ENCODE results near the gene GPR35. TPM values are rescaled to one million over a fixed set of nuclear protein-coding genes. Genes with fewer than 3 reads are reported as not detected.
"Not testable (repeated sequence)": the region's sequence is repeated elsewhere in the genome, so short reads cannot be mapped to it uniquely, and the experiment has no call there.

Gene GPR35
- total and polyA plus RNA-seq, 7 donors, result 1.3 to 76.6 (median 7.8) TPM

DNA sequence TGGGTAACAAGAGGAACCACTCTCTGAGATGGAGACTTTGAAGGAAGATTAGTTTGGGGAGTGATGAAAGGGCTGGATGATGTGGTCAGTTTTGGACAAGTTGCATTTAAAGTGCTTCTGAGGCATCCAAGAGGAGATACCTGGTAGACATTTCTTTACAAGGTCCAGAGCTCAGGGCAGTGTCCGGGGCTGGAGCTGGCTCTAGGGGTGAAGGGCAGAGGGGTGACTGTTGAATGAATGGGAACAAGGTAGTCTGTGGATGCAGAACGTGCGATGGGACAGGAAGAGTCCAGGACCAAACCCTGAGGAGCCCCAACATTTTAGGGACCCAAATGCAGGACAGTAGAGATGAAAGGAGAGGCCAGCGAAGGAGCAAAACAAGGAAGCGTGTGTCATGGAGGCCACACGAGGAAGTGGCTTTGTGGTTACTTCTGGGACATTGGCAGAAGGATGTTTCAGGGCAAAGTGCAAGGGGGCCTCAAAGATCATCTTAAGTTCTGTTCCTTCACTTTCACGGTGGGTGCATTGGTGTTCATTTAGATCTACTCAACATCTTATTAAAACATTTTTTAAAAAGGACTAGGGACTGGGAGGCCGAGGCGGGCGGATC is 13.6 kb upstream of the GPR35 start:
- no peak for DNase-seq
- WGBS, 2 donors, result 74 to 89% methylated on average over 10 of the region's 10 CpGs

GRCh38 chr2:240613781-240614180 is 11.5 kb upstream of the GPR35 start:
- WGBS, 2 donors, result 97% methylated on average over 4 of the region's 4 CpGs
- intact Hi-C loops (cut with DNase I), result no loop called here

More for the DNA sequence above, 13.6 kb upstream of the GPR35 start:
- Histone ChIP-seq H3K4me3 (no peak overlapping the region), H3K36me3 (no peaks in the 10 kb centered on the region), H3K27me3 (no peaks in the 10 kb centered on the region), H3K27ac (no peak overlapping the region), H3K4me1 (no peaks in the 10 kb centered on the region), H3K9me3 (no peaks in the 10 kb centered on the region)
- intact Hi-C loops (cut with DNase I), result no loop called here
- no peak for TF ChIP-seq POLR2A (IDR thresholded peaks at IDR 0.05)
- no peak for TF ChIP-seq EP300 (IDR thresholded peaks at IDR 0.05)

DNA sequence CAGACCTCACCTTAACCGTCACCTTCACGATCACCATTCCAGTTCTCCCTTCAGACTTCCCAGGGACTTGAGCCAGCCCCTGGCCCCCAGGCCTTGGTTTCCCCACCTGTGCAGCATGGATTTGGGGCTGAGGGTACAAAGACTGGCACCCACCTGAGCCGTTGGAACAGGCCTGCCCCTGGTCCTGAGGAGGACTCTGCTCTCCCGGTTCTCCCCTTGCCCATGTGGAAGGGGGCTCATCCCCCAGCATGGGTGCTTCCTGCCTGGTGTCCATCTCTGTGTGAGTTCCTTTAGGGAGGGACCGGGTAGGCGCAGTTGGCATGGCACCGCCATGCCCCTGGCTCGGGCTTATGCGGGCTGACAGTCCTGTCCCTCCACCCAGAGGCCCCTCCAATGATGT is 10.9 kb upstream of the GPR35 start:
- H3K4me1 ChIP-seq, result no peaks in the 10 kb centered on the region
- intact Hi-C loops (cut with DNase I), result no loop called here
- no peak overlapping the region for H3K4me3 ChIP-seq
- TF ChIP-seq POLR2AphosphoS5 (IDR thresholded peaks at IDR 0.05), result no peak
- no peak for TF ChIP-seq EP300 (IDR thresholded peaks at IDR 0.05)
- no peak for TF ChIP-seq POLR2A (IDR thresholded peaks at IDR 0.05)
- TF ChIP-seq, protein P1, sequence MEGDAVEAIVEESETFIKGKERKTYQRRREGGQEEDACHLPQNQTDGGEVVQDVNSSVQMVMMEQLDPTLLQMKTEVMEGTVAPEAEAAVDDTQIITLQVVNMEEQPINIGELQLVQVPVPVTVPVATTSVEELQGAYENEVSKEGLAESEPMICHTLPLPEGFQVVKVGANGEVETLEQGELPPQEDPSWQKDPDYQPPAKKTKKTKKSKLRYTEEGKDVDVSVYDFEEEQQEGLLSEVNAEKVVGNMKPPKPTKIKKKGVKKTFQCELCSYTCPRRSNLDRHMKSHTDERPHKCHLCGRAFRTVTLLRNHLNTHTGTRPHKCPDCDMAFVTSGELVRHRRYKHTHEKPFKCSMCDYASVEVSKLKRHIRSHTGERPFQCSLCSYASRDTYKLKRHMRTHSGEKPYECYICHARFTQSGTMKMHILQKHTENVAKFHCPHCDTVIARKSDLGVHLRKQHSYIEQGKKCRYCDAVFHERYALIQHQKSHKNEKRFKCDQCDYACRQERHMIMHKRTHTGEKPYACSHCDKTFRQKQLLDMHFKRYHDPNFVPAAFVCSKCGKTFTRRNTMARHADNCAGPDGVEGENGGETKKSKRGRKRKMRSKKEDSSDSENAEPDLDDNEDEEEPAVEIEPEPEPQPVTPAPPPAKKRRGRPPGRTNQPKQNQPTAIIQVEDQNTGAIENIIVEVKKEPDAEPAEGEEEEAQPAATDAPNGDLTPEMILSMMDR (IDR thresholded peaks at IDR 0.05), result no peak
- H3K27me3 ChIP-seq, result no peaks in the 10 kb centered on the region
- no peaks in the 10 kb centered on the region for H3K9me3 ChIP-seq
- WGBS, 2 donors, result 98% methylated on average over 9 of the region's 9 CpGs
- H3K36me3 ChIP-seq, result no peaks in the 10 kb centered on the region
- no peak overlapping the region for H3K27ac ChIP-seq
- DNase-seq, result no peak

More at GRCh38 chr2:240613781-240614180, 11.5 kb upstream of the GPR35 start:
- Histone ChIP-seq H3K36me3 (no peaks in the 10 kb centered on the region), H3K4me1 (no peaks in the 10 kb centered on the region), H3K9me3 (no peaks in the 10 kb centered on the region), H3K27me3 (no peaks in the 10 kb centered on the region), H3K4me3 (no peak overlapping the region), H3K27ac (no peak overlapping the region)
- DNase-seq, result no peak
- TF ChIP-seq POLR2AphosphoS5 (IDR thresholded peaks at IDR 0.05) (no peak), POLR2A (IDR thresholded peaks at IDR 0.05) (no peak), EP300 (IDR thresholded peaks at IDR 0.05) (no peak)
- TF ChIP-seq, protein P1 (IDR thresholded peaks at IDR 0.05), result no peak

- Histone ChIP-seq H3K9me3 (no peaks in the 10 kb centered on the region), H3K4me3 (no peak overlapping the region), H3K27me3 (no peaks in the 10 kb centered on the region), H3K27ac (no peak overlapping the region), H3K36me3 (no peaks in the 10 kb centered on the region), H3K4me1 (no peaks in the 10 kb centered on the region)
- no peak for DNase-seq
- 84 to 92% methylated on average over 2 of the region's 2 CpGs for WGBS, 2 donors
- intact Hi-C loops (cut with DNase I), result no loop called here
- TF ChIP-seq EP300 (IDR thresholded peaks at IDR 0.05) (no peak), POLR2A (IDR thresholded peaks at IDR 0.05) (no peak), POLR2AphosphoS5 (IDR thresholded peaks at IDR 0.05) (no peak)
- TF ChIP-seq, protein P1 (IDR thresholded peaks at IDR 0.05), result no peak
Measured at GRCh38 chr2:240615396-240615795, 9.9 kb upstream of the GPR35 start.

DNA sequence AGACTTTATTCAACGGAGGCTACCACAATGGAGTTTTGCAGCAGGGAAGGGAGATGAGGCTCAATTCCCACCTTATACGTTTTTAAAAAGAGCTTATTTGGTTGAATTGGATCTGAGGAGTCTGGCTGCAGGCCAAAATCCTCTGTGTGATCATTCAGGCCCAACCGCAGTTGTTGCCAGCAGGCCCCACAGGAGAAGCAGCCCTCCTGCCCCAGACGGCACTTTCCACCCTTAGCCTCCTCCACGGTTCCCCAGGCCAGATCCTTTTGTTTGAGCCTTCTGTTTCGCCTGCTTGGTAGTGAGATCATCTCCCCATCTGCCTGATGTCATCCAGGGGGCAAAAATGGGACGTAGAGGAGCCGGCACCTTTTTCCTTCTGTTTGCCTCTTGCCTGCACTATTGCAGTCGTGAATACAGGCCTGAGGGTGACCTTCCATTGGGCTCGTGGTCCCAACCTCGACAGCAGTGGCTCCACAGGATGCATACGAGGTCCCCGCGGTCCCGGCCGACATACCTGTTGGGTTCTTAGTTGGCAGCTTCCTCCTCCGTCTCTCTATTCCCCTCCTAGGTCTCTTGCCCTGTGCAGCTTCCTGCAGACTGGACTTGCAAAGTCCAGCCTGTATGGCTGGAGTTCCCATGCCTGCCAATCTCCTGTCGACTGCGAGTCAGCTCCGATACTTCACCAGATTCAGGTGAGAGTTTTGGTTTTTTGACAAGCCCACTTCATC is 9.3 kb upstream of the GPR35 start:
- no peaks in the 10 kb centered on the region for H3K36me3 ChIP-seq
- H3K4me1 ChIP-seq, result no peaks in the 10 kb centered on the region
- no peaks in the 10 kb centered on the region for H3K9me3 ChIP-seq
- no peak overlapping the region for H3K4me3 ChIP-seq
- TF ChIP-seq POLR2A (IDR thresholded peaks at IDR 0.05) (no peak), EP300 (IDR thresholded peaks at IDR 0.05) (no peak), POLR2AphosphoS5 (IDR thresholded peaks at IDR 0.05) (no peak)
- TF ChIP-seq, protein P1 (IDR thresholded peaks at IDR 0.05), result no peak
- no peaks in the 10 kb centered on the region for H3K27me3 ChIP-seq
- peak; percentile 48 for DNase-seq
- 90 to 92% methylated on average over 20 of the region's 20 CpGs for WGBS, 2 donors
- H3K27ac ChIP-seq, result no peak overlapping the region
- intact Hi-C loops (cut with DNase I), result no loop called here

GRCh38 chr2:240616860-240617666 is 8.2 kb upstream of the GPR35 start:
- H3K27ac ChIP-seq; H3K36me3 ChIP-seq; H3K4me3 ChIP-seq; intact Hi-C loops (cut with DNase I); H3K27me3 ChIP-seq; H3K9me3 ChIP-seq; DNase-seq; H3K4me1 ChIP-seq: not testable (repeated sequence)
- WGBS, 2 donors, result 84 to 87% methylated on average over 5 of the region's 5 CpGs

All from sigmoid colon (tissue), 7 donors.